HEK293 (cell line): ENCODE data around the gene PHAF1.
A peak's percentile ranks its signal among the peaks of the same experiment; 100 is the strongest.

Experiments used
- CTCF ChIA-PET: fragments of 350-600 bp; formaldehyde crosslinking; extraction: SDS; loops from one replicate; lab custom pipeline; 2021; ENCODE audit warnings: antibody characterized with exemption; lab: Yijun Ruan, JAX
- POLR2A ChIA-PET: fragments of 300-600 bp; formaldehyde crosslinking; extraction: SDS; loops from one replicate; lab custom pipeline; 2020; ENCODE audit warnings: antibody characterized with exemption, inconsistent platforms; lab: Yijun Ruan, JAX
- H3K27ac ChIP-seq: fragments of 200-500 bp; sonication (Bioruptor generic); 2 replicates; pipeline ENCODE4 v1.5.1; 2014; ENCODE audit warnings: low read depth, low read length, control low read depth, inconsistent platforms; ENCODE audit errors: extremely low read depth
- H3K36me3 ChIP-seq, 2 experiments: fragments of 200-500 bp in 1 of 2; sonication (Bioruptor generic) in 1 of 2; 1 replicate in 1 of 2; 2 replicates in 1 of 2; pipeline ENCODE4 v1.5.1; 2014 to 2017; ENCODE audit warnings: inconsistent platforms in 2 of 2, low read length in 2 of 2; ENCODE audit not compliant: control insufficient read depth in 2 of 2, insufficient read depth in 1 of 2
- H3K4me1 ChIP-seq: fragments of 200-500 bp; sonication (Bioruptor generic); 2 replicates; pipeline ENCODE4 v1.5.1; 2014; ENCODE audit warnings: mild to moderate bottlenecking, low read length, inconsistent platforms; ENCODE audit not compliant: control insufficient read depth, insufficient read depth
- H3K4me3 ChIP-seq: 2 replicates; pipeline ENCODE4 v1.5.1; 2011; ENCODE audit warnings: low read depth, mild to moderate bottlenecking, control low read depth, low read length, moderate library complexity
- H3K9me3 ChIP-seq: fragments of 200-500 bp; sonication (Bioruptor generic); 2 replicates; pipeline ENCODE4 v1.5.1; 2014; ENCODE audit warnings: low read depth, low read length, inconsistent platforms; ENCODE audit not compliant: control insufficient read depth, insufficient read depth
- GLI2 ChIP-seq: fragments of 450-650 bp; formaldehyde crosslinking; IDR thresholded peaks from 2 replicates; pipeline ENCODE4; 2017; ENCODE audit warnings: missing biosample characterization, missing genetic modification characterization, low read depth, borderline replicate concordance
- GLIS1 ChIP-seq: fragments of 450-650 bp; formaldehyde crosslinking; IDR thresholded peaks from 2 replicates; pipeline ENCODE4 v1.5.1; 2016; ENCODE audit warnings: missing biosample characterization, missing genetic modification characterization
- HOXD13 ChIP-seq: sonication (generic); formaldehyde crosslinking; IDR thresholded peaks from 2 replicates; pipeline ENCODE4 v1.8.0; 2022; ENCODE audit warnings: missing genetic modification reagents, borderline replicate concordance
- KLF1 ChIP-seq: fragments of 450-650 bp; formaldehyde crosslinking; IDR thresholded peaks from 2 replicates; pipeline ENCODE4 v1.5.1; 2016; ENCODE audit warnings: missing biosample characterization, missing genetic modification characterization
- KLF10 ChIP-seq: fragments of 450-650 bp; IDR thresholded peaks from 2 replicates; pipeline ENCODE4 v1.5.1; 2018; ENCODE audit warnings: missing biosample characterization, mild to moderate bottlenecking, missing genetic modification characterization
- PATZ1 ChIP-seq: fragments of 450-650 bp; formaldehyde crosslinking; IDR thresholded peaks from 2 replicates; pipeline ENCODE4 v1.5.1; 2016; ENCODE audit warnings: missing biosample characterization, missing genetic modification characterization
- PRDM10 ChIP-seq: fragments of 450-650 bp; formaldehyde crosslinking; IDR thresholded peaks from 2 replicates; pipeline ENCODE4 v1.5.1; 2016; ENCODE audit warnings: missing biosample characterization, missing genetic modification characterization
- SP7 ChIP-seq: fragments of 450-650 bp; formaldehyde crosslinking; IDR thresholded peaks from 2 replicates; pipeline ENCODE4 v1.5.1; 2016; ENCODE audit warnings: missing biosample characterization, missing genetic modification characterization
- ZBTB17 ChIP-seq: fragments of 450-650 bp; formaldehyde crosslinking; IDR thresholded peaks from 2 replicates; pipeline ENCODE4 v1.5.1; 2016; ENCODE audit warnings: missing biosample characterization, missing genetic modification characterization
- ZBTB20 ChIP-seq: fragments of 450-650 bp; formaldehyde crosslinking; IDR thresholded peaks from 2 replicates; pipeline ENCODE4 v1.5.1; 2016; ENCODE audit warnings: missing biosample characterization, missing genetic modification characterization
- ZBTB6 ChIP-seq: fragments of 450-650 bp; formaldehyde crosslinking; IDR thresholded peaks from 2 replicates; pipeline ENCODE4 v1.5.1; 2017; ENCODE audit warnings: missing biosample characterization, missing genetic modification characterization
- ZNF140 ChIP-seq: fragments of 450-650 bp; formaldehyde crosslinking; IDR thresholded peaks from 2 replicates; pipeline ENCODE4 v1.5.1; 2016; ENCODE audit warnings: missing biosample characterization, missing genetic modification characterization
- ZNF341 ChIP-seq: fragments of 450-650 bp; formaldehyde crosslinking; IDR thresholded peaks from 2 replicates; pipeline ENCODE4; 2016; ENCODE audit warnings: low read depth, missing biosample characterization, missing genetic modification characterization
- ZNF350 ChIP-seq: fragments of 450-650 bp; formaldehyde crosslinking; IDR thresholded peaks from 2 replicates; pipeline ENCODE4 v1.5.0; 2017; ENCODE audit warnings: missing biosample characterization, mild to moderate bottlenecking, missing genetic modification characterization
- ZNF449 ChIP-seq: fragments of 450-650 bp; formaldehyde crosslinking; IDR thresholded peaks from 2 replicates; pipeline ENCODE4 v1.5.1; 2017; ENCODE audit warnings: missing biosample characterization, mild to moderate bottlenecking, missing genetic modification characterization, moderate library complexity
- ZNF600 ChIP-seq: fragments of 450-650 bp; formaldehyde crosslinking; IDR thresholded peaks from 2 replicates; pipeline ENCODE4 v1.5.1; 2016; ENCODE audit warnings: missing biosample characterization, missing genetic modification characterization
- ZNF658 ChIP-seq: fragments of 450-650 bp; formaldehyde crosslinking; IDR thresholded peaks from 2 replicates; pipeline ENCODE4; 2016; ENCODE audit warnings: missing biosample characterization, missing genetic modification characterization
- ZNF660 ChIP-seq: fragments of 450-650 bp; IDR thresholded peaks from 2 replicates; pipeline ENCODE4 v1.5.1; 2018; ENCODE audit warnings: missing biosample characterization, mild to moderate bottlenecking, missing genetic modification characterization
- ZXDB ChIP-seq: fragments of 450-650 bp; formaldehyde crosslinking; IDR thresholded peaks from 2 replicates; pipeline ENCODE4 v1.5.1; 2016; ENCODE audit warnings: missing biosample characterization, missing genetic modification characterization
- TF ChIP-seq, protein P1 (sequence below): fragments of 450-650 bp; formaldehyde crosslinking; IDR thresholded peaks from 2 replicates; pipeline ENCODE4 v1.5.1; 2016; ENCODE audit warnings: missing biosample characterization, missing genetic modification characterization
- TF ChIP-seq, protein P2 (sequence below): fragments of 450-650 bp; formaldehyde crosslinking; IDR thresholded peaks from 2 replicates; pipeline ENCODE4 v1.5.1; 2016; ENCODE audit warnings: missing biosample characterization, missing genetic modification characterization

PHAF1 gene

DNA sequence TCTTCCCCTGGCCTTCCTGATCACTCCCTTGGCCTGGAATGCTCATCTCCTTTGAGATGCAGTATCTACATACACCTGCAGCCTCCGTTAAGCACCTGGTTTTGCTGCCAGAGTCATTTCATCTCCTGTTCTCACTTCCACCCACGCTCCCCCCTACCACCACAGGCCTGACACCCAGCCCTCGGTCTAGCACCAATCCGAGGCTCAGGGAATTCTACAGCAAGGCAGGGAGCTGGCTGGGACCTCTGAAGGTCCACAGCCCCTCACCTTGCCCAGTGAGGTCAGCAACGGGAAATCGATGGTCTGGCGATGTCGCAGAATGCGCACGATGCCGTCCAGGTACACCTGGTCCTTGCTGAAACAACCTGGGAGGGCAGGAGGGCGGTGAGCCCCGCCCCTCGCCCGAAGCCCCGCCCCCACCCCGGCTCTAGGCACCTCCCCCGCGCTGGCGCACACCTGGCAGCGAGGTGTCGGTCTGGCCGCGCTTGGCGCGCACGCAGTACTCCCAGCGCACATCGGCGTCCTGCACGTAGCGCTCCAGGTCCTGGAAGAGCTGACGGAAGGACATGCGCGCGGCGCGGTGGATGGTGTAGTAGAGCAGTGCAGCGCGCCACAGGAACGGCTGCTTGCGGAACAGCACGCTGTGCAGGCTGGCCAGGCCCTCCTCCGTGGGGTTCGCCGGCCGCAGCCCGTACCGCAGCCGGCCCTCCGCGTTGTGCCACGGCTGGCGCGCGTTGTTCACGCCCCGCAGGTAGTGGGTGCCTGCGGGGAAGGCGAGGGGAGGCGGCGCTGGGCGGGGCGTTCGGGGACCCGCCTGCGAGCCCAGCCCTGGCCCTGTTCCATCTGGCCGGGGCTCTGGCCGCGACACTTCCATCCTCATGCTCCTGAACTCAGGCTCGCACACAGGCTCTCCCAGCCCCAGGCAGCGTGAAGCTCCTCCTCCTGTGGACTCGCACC is 68.3 kb downstream of the PHAF1 start (continued):
- TF ChIP-seq ZBTB6 (tag by site-specific recombination) (0 out of 2 replicates have a peak, but pooled peaks have one; percentile 45), ZNF660 (tag by site-specific recombination) (peak; percentile 56; the same call in 1 of the 2 replicates), ZBTB17 (tag by site-specific recombination) (peak; percentile 75), SP7 (tag by site-specific recombination) (peak; percentile 46; the same call in 1 of the 2 replicates), ZXDB (0 out of 2 replicates have a peak, but pooled peaks have one; percentile 21), ZNF658 (tag by site-specific recombination) (no peak), ZNF449 (tag by site-specific recombination) (peak; percentile 66), KLF10 (tag by site-specific recombination) (no peak), ZBTB20 (tag by site-specific recombination) (peak; percentile 83), PRDM10 (tag by site-specific recombination) (no peak), PATZ1 (tag by site-specific recombination) (peak; percentile 34; the same call in 1 of the 2 replicates), ZNF600 (tag by site-specific recombination) (peak; percentile 91), KLF1 (tag by site-specific recombination) (peak; percentile 82)

GRCh38 chr16:67179421-67180080 is 69.8 kb downstream of the PHAF1 start:
- no peak overlapping the region for H3K4me3 ChIP-seq
- no peaks in the 10 kb centered on the region for H3K9me3 ChIP-seq
- POLR2A ChIA-PET, result interaction anchor here (0.5 kb wide), 1 partner anchor 67 kb away, joined by 3 read pairs; no protein-coding TSS in a partner anchor
- H3K27ac ChIP-seq, result no peak overlapping the region
- peaks cover 10% of the 10 kb centered on the region for H3K4me1 ChIP-seq
- CTCF ChIA-PET, result interaction anchor here (0.8 to 1.3 kb wide), 2 partner anchors 24 to 48 kb away, joined by 3 read pairs; no protein-coding TSS in a partner anchor
- H3K36me3 ChIP-seq, result peaks cover 0 to 41% of the 10 kb centered on the region in 2 experiments; a peak in 1 of 3 replicates
- TF ChIP-seq HOXD13 (CRISPR knock-in tag), result no peak
- peak; percentile 33; the same call in 1 of the 2 replicates for TF ChIP-seq ZNF341 (tag by site-specific recombination)
- no peak for TF ChIP-seq ZNF140 (tag by site-specific recombination)
- TF ChIP-seq ZNF350, result no peak
- TF ChIP-seq GLI2 (tag by site-specific recombination), result no peak
- TF ChIP-seq, protein P1, sequence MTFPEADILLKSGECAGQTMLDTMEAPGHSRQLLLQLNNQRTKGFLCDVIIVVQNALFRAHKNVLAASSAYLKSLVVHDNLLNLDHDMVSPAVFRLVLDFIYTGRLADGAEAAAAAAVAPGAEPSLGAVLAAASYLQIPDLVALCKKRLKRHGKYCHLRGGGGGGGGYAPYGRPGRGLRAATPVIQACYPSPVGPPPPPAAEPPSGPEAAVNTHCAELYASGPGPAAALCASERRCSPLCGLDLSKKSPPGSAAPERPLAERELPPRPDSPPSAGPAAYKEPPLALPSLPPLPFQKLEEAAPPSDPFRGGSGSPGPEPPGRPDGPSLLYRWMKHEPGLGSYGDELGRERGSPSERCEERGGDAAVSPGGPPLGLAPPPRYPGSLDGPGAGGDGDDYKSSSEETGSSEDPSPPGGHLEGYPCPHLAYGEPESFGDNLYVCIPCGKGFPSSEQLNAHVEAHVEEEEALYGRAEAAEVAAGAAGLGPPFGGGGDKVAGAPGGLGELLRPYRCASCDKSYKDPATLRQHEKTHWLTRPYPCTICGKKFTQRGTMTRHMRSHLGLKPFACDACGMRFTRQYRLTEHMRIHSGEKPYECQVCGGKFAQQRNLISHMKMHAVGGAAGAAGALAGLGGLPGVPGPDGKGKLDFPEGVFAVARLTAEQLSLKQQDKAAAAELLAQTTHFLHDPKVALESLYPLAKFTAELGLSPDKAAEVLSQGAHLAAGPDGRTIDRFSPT, result 0 out of 2 replicates have a peak, but pooled peaks have one; percentile 14
- TF ChIP-seq, protein P2, sequence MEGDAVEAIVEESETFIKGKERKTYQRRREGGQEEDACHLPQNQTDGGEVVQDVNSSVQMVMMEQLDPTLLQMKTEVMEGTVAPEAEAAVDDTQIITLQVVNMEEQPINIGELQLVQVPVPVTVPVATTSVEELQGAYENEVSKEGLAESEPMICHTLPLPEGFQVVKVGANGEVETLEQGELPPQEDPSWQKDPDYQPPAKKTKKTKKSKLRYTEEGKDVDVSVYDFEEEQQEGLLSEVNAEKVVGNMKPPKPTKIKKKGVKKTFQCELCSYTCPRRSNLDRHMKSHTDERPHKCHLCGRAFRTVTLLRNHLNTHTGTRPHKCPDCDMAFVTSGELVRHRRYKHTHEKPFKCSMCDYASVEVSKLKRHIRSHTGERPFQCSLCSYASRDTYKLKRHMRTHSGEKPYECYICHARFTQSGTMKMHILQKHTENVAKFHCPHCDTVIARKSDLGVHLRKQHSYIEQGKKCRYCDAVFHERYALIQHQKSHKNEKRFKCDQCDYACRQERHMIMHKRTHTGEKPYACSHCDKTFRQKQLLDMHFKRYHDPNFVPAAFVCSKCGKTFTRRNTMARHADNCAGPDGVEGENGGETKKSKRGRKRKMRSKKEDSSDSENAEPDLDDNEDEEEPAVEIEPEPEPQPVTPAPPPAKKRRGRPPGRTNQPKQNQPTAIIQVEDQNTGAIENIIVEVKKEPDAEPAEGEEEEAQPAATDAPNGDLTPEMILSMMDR (tag by site-specific recombination), result peak; percentile 48
- no peak for TF ChIP-seq GLIS1 (tag by site-specific recombination)
